Measurements from ENCODE around the gene ADD2. TPM values are rescaled to one million over a fixed set of nuclear protein-coding genes. Genes with fewer than 3 reads are reported as not detected.
A peak's percentile ranks its signal among the peaks of the same experiment; 100 is the strongest.

ADD2 gene
- total RNA-seq, 3 donors from 2014 or later (not counting 1 experiment from before 2014, with no cell fraction given) = 0.16 to 1.4 (median 0.40) TPM

GRCh38 chr2:70645733-70646419 is 122.1 kb downstream of the ADD2 start:
- 69% methylated on average over 10 of the region's 10 CpGs for WGBS (ENCODE audit: insufficient coverage)
- no peaks in the 10 kb centered on the region for H3K4me1 ChIP-seq (ENCODE audit: control insufficient read depth, insufficient read depth, low read length)

GRCh38 chr2:70643715-70644114 is 124.3 kb downstream of the ADD2 start:
- no peaks in the 10 kb centered on the region for H3K27me3 ChIP-seq (ENCODE audit: control insufficient read depth, insufficient read depth, low read length)
- WGBS (ENCODE audit: insufficient coverage) = 79% methylated on average over 11 of the region's 12 CpGs
- no peaks in the 10 kb centered on the region for H3K36me3 ChIP-seq (ENCODE audit: control insufficient read depth, insufficient read depth, low read length)
- no peak for ATAC-seq
- H3K4me1 ChIP-seq (ENCODE audit: control insufficient read depth, insufficient read depth, low read length) = no peaks in the 10 kb centered on the region
- H3K27me3 Mint-ChIP-seq (ENCODE audit: low read depth in 2 of 2) = peaks cover 2 to 6% of the 10 kb centered on the region in 2 donors
- intact Hi-C loops (cut with micrococcal nuclease) = no loop called here
- no peak overlapping the region for H3K27ac Mint-ChIP-seq
- no peak overlapping the region for H3K27ac ChIP-seq (ENCODE audit: low read length)
- H3K9me3 ChIP-seq (ENCODE audit: control insufficient read depth, insufficient read depth, low read length) = no peaks in the 10 kb centered on the region
- H3K4me1 Mint-ChIP-seq = no peaks in the 10 kb centered on the region
- DNase-seq = peak in 1 of 2 donors; percentile 46
- no peak overlapping the region for H3K4me3 Mint-ChIP-seq
- no peaks in the 10 kb centered on the region for H3K36me3 Mint-ChIP-seq
- H3K4me3 ChIP-seq (ENCODE audit: low read length) = no peak overlapping the region
- H3K9me3 Mint-ChIP-seq = no peaks in the 10 kb centered on the region
- no peak for TF ChIP-seq CTCF (IDR thresholded peaks at IDR 0.05)

More at GRCh38 chr2:70645733-70646419, 122.1 kb downstream of the ADD2 start:
- H3K4me3 ChIP-seq (ENCODE audit: low read length) = no peak overlapping the region
- TF ChIP-seq CTCF (IDR thresholded peaks at IDR 0.05) = no peak
- DNase-seq (peak in 1 of 2 donors; percentile 14), ATAC-seq (no peak)
- Mint-ChIP-seq H3K4me1 (no peaks in the 10 kb centered on the region), H3K9me3 (no peaks in the 10 kb centered on the region), H3K27ac (no peak overlapping the region), H3K36me3 (no peaks in the 10 kb centered on the region), H3K4me3 (no peak overlapping the region), H3K27me3 (ENCODE audit: low read depth in 2 of 2) (peaks cover 9 to 10% of the 10 kb centered on the region in 2 donors)
- no peak overlapping the region for H3K27ac ChIP-seq (ENCODE audit: low read length)
- intact Hi-C loops (cut with micrococcal nuclease) = no loop called here
- no peaks in the 10 kb centered on the region for H3K27me3 ChIP-seq (ENCODE audit: control insufficient read depth, insufficient read depth, low read length)
- H3K9me3 ChIP-seq (ENCODE audit: control insufficient read depth, insufficient read depth, low read length) = no peaks in the 10 kb centered on the region
- H3K36me3 ChIP-seq (ENCODE audit: control insufficient read depth, insufficient read depth, low read length) = no peaks in the 10 kb centered on the region

- 75% methylated on average over 4 of the region's 7 CpGs for WGBS (ENCODE audit: insufficient coverage)
- ATAC-seq (no peak), DNase-seq (no peak)
- H3K4me3 ChIP-seq (ENCODE audit: low read length) = no peak overlapping the region
- H3K9me3 Mint-ChIP-seq = no peaks in the 10 kb centered on the region
- no peaks in the 10 kb centered on the region for H3K4me1 Mint-ChIP-seq
- H3K27me3 Mint-ChIP-seq (ENCODE audit: low read depth in 2 of 2) = peaks cover 2 to 19% of the 10 kb centered on the region in 2 donors
- no peaks in the 10 kb centered on the region for H3K36me3 ChIP-seq (ENCODE audit: control insufficient read depth, insufficient read depth, low read length)
- H3K9me3 ChIP-seq (ENCODE audit: control insufficient read depth, insufficient read depth, low read length) = no peaks in the 10 kb centered on the region
- TF ChIP-seq CTCF (IDR thresholded peaks at IDR 0.05) = no peak
- no peaks in the 10 kb centered on the region for H3K4me1 ChIP-seq (ENCODE audit: control insufficient read depth, insufficient read depth, low read length)
- H3K27me3 ChIP-seq (ENCODE audit: control insufficient read depth, insufficient read depth, low read length) = no peaks in the 10 kb centered on the region
- no peaks in the 10 kb centered on the region for H3K36me3 Mint-ChIP-seq
- no peak overlapping the region for H3K4me3 Mint-ChIP-seq
- intact Hi-C loops (cut with micrococcal nuclease) = no loop called here
- H3K27ac Mint-ChIP-seq = no peak overlapping the region
- H3K27ac ChIP-seq (ENCODE audit: low read length) = no peak overlapping the region
These were observed 126.7 kb downstream of the ADD2 start for GRCh38 chr2:70641263-70641784.
